Esophagus (tissue), 2 donors: ENCODE measurements around the gene HIF1A. TPM values are rescaled to one million over a fixed set of nuclear protein-coding genes. Genes with fewer than 3 reads are reported as not detected.

Source experiments
- H3K27ac ChIP-seq, 2 donors: one replicate each; pipeline ENCODE4 v1.5.1; 2013; ENCODE audit warnings: low read depth in 2 of 2, mild to moderate bottlenecking in 2 of 2, inconsistent platforms in 1 of 2, low read length in 1 of 2, moderate library complexity in 1 of 2
- H3K27me3 ChIP-seq, 2 donors: one replicate each; pipeline ENCODE4 v1.6.1; 2013; ENCODE audit warnings: low read length in 2 of 2, control low read depth in 1 of 2, mild to moderate bottlenecking in 1 of 2; ENCODE audit not compliant: insufficient read depth in 2 of 2, control insufficient read depth in 1 of 2
- H3K36me3 ChIP-seq, 2 donors: one replicate each; pipeline ENCODE4 v1.6.1; 2013; ENCODE audit warnings: low read length in 1 of 2; ENCODE audit not compliant: control insufficient read depth in 2 of 2, insufficient read depth in 2 of 2
- H3K4me1 ChIP-seq, 2 donors: one replicate each; pipeline ENCODE4 v1.6.1; 2013; ENCODE audit warnings: low read length in 1 of 2; ENCODE audit not compliant: control insufficient read depth in 2 of 2, insufficient read depth in 2 of 2
- H3K4me3 ChIP-seq, 2 donors: one replicate each; pipeline ENCODE4 v1.5.1; 2013; ENCODE audit warnings: low read length in 2 of 2, mild to moderate bottlenecking in 2 of 2, low read depth in 1 of 2, moderate library complexity in 1 of 2
- H3K9me3 ChIP-seq, 2 donors: one replicate each; pipeline ENCODE4 v1.6.1; 2013; ENCODE audit warnings: mild to moderate bottlenecking in 2 of 2, low read depth in 1 of 2, low read length in 1 of 2, moderate library complexity in 1 of 2; ENCODE audit not compliant: control insufficient read depth in 2 of 2, insufficient read depth in 1 of 2
- WGBS, 2 donors: extraction: QIAGEN DNeasy Blood & Tissue Kit; methylation state at CpG; one replicate each; pipeline ENCODE4 v1.1.7; 2013; 5-methylcytosine and 5-hydroxymethylcytosine counted together
- polyA plus RNA-seq, 2 donors: library from polyadenylated mRNA; stranded (reverse); fragments of 200-250 nt; gene quantifications; one replicate each; pipeline ENCODE4 v1.2.3, GENCODE V29; 2013
- donor health status: healthy with polysubstance abuse.
- donor health status: Bipolar disorder and iron deficiency.

HIF1A gene
- polyA plus RNA-seq, 2 donors = 23.4 to 47.5 TPM

DNA sequence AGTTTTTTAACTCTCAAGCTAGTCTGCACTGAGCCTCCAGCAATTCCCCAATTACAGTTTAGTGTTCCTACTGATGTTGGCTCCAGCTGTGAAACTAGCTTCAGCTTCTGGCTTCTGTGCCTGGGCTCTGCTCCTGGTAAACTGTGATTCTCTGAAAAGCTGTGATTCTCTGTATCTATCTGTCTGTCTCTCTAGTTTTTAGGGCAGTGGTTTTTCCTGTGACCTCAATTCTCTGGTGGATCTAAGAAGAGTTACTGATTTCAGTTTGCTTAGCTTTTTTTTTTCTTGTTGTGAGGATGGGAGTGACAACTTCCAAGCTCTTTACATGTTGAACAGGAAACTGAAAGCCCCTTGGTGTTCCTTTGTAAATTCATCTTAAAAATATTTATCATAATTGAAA, 3.8 kb upstream of the HIF1A start:
- no peaks in the 10 kb centered on the region for H3K9me3 ChIP-seq
- H3K36me3 ChIP-seq = no peaks in the 10 kb centered on the region
- H3K4me1 ChIP-seq = no peaks in the 10 kb centered on the region
- H3K27ac ChIP-seq = no peak overlapping the region
- H3K27me3 ChIP-seq = no peaks in the 10 kb centered on the region
- H3K4me3 ChIP-seq = no peak overlapping the region

GRCh38 chr14:61694039-61694438, 1.3 kb upstream of the HIF1A start:
- Histone ChIP-seq H3K27me3 (no peaks in the 10 kb centered on the region), H3K27ac (no peak overlapping the region), H3K9me3 (no peaks in the 10 kb centered on the region), H3K36me3 (no peaks in the 10 kb centered on the region), H3K4me1 (no peaks in the 10 kb centered on the region), H3K4me3 (no peak overlapping the region)
- 90 to 95% methylated on average over 6 of the region's 6 CpGs for WGBS, 2 donors

- no peaks in the 10 kb centered on the region for H3K27me3 ChIP-seq
- H3K4me3 ChIP-seq = peak overlapping the region; percentile 96 to 99
- 0% methylated on average over 64 to 70 of the region's 70 CpGs for WGBS, 2 donors
- peak overlapping the region; percentile 96 for H3K27ac ChIP-seq
- H3K36me3 ChIP-seq = no peaks in the 10 kb centered on the region
- H3K4me1 ChIP-seq = no peaks in the 10 kb centered on the region
- H3K9me3 ChIP-seq = no peaks in the 10 kb centered on the region
Measured at GRCh38 chr14:61695695-61696527, 598 bp downstream of the HIF1A start.

DNA sequence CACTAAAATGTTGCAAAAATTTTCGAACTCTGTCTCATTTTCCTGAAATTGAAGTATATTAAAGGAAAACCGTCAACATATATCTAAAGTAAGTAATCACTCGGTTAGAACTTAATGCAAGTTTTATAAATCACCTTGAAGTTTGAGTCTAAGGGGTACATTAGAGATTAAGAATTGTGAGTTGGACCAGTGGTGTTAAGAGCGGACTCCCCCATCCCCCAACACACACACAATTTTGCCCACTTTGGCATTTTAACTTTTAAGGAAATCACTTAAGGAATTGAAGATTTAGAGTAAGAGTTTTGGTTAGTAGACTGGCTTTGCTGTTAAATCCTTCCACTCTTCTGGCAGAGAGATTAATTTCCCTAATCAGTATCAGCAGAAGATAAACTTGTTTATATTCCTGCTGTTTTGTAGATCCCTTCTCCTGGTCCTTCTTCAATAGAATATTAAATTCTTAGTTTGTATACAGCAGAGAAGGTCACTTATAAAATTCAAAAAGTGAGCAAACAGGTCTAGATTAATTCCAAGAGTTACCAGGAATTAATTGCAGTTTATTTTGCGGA, 1.5 kb downstream of the HIF1A start:
- H3K27me3 ChIP-seq = no peaks in the 10 kb centered on the region
- no peaks in the 10 kb centered on the region for H3K4me1 ChIP-seq
- 10 to 13% methylated on average over 5 of the region's 5 CpGs for WGBS, 2 donors
- H3K27ac ChIP-seq = no peak overlapping the region
- no peaks in the 10 kb centered on the region for H3K36me3 ChIP-seq
- no peaks in the 10 kb centered on the region for H3K9me3 ChIP-seq
- H3K4me3 ChIP-seq = peak overlapping the region; percentile 16 to 96

GRCh38 chr14:61698206-61698980, 3.1 kb downstream of the HIF1A start:
- H3K4me1 ChIP-seq = no peaks in the 10 kb centered on the region
- H3K27ac ChIP-seq = peak overlapping the region in 1 of 2 donors; percentile 48
- WGBS, 2 donors = 33 to 40% methylated on average over 2 of the region's 2 CpGs
- H3K27me3 ChIP-seq = no peaks in the 10 kb centered on the region
- H3K4me3 ChIP-seq = peak overlapping the region in 1 of 2 donors; percentile 96
- H3K36me3 ChIP-seq = no peaks in the 10 kb centered on the region
- no peaks in the 10 kb centered on the region for H3K9me3 ChIP-seq

DNA sequence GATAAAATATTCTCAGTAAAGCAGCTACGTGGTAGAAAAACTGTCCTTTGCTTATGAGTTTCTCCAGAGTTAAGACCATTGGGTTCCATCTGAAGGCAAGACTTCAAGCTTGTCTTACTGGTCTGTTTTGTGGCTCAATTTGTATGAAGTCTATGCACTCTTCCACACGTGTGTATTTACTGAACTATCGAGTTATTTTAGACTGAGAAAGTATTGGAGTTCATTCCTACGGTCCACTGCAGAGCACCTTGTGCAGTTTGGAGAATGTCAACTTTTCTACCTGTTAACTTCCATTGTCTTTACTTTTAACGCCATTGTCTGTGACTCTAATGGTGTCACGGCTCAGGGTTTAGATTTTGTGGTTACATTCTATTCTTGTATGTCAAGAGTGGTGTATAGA, 3.7 kb downstream of the HIF1A start:
- H3K9me3 ChIP-seq = no peaks in the 10 kb centered on the region
- no peak overlapping the region for H3K27ac ChIP-seq
- H3K36me3 ChIP-seq = no peaks in the 10 kb centered on the region
- H3K27me3 ChIP-seq = no peaks in the 10 kb centered on the region
- no peaks in the 10 kb centered on the region for H3K4me1 ChIP-seq
- peak overlapping the region in 1 of 2 donors; percentile 96 for H3K4me3 ChIP-seq
- WGBS, 2 donors = 45 to 46% methylated on average over 6 of the region's 6 CpGs

- 54 to 62% methylated on average over 2 of the region's 2 CpGs for WGBS, 2 donors
- Histone ChIP-seq H3K27ac (no peak overlapping the region), H3K4me1 (no peaks in the 10 kb centered on the region), H3K27me3 (no peaks in the 10 kb centered on the region), H3K4me3 (peak overlapping the region in 1 of 2 donors; percentile 7), H3K9me3 (no peaks in the 10 kb centered on the region), H3K36me3 (no peaks in the 10 kb centered on the region)
Measured at GRCh38 chr14:61700104-61700886, 5.0 kb downstream of the HIF1A start.

GRCh38 chr14:61701946-61702345, 6.6 kb downstream of the HIF1A start:
- no peaks in the 10 kb centered on the region for H3K27me3 ChIP-seq
- no peak overlapping the region for H3K27ac ChIP-seq
- no peaks in the 10 kb centered on the region for H3K4me1 ChIP-seq
- WGBS, 2 donors = 69 to 76% methylated on average over 7 of the region's 7 CpGs
- H3K36me3 ChIP-seq = no peaks in the 10 kb centered on the region
- H3K9me3 ChIP-seq = no peaks in the 10 kb centered on the region
- H3K4me3 ChIP-seq = no peak overlapping the region
